AG10803 (cell line): Measurements from ENCODE around the gene ZNF12.

Experiments used
- DNase-seq: peaks from one replicate; pipeline ENCODE4 v3.0.0; 2010; ENCODE audit warnings: low read depth
- H3K4me3 ChIP-seq: 2 replicates; pipeline ENCODE4 v1.5.1; 2011; ENCODE audit warnings: mild to moderate bottlenecking, low read length, control low read depth
- TF ChIP-seq, protein P1 (sequence below): conservative IDR thresholded peaks from 2 replicates; pipeline ENCODE4 v1.5.1; 2011; ENCODE audit warnings: mild to moderate bottlenecking, low read length, control low read depth, inconsistent platforms

ZNF12 gene

DNA sequence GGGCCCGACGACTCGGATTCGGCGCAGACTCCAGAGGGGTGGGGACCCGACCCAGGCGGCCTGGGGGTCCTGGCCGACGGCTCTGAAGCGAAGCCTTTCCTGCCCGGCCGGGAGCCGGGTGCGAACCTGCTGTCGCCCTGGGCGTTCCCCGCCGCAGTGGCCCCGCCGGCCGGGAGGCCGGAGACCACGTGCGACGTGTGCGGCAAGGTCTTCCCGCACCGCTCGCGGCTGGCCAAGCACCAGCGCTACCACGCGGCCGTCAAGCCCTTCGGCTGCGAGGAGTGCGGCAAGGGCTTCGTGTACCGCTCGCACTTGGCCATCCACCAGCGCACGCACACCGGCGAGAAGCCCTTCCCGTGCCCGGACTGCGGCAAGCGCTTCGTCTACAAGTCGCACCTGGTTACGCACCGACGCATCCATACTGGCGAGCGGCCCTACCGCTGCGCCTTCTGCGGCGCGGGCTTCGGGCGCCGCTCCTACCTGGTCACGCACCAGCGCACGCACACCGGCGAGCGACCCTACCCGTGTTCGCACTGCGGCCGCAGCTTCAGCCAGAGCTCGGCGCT is 54.2 kb downstream of the ZNF12 start:
- no peak for DNase-seq
- H3K4me3 ChIP-seq: no peak overlapping the region
- TF ChIP-seq, protein P1, sequence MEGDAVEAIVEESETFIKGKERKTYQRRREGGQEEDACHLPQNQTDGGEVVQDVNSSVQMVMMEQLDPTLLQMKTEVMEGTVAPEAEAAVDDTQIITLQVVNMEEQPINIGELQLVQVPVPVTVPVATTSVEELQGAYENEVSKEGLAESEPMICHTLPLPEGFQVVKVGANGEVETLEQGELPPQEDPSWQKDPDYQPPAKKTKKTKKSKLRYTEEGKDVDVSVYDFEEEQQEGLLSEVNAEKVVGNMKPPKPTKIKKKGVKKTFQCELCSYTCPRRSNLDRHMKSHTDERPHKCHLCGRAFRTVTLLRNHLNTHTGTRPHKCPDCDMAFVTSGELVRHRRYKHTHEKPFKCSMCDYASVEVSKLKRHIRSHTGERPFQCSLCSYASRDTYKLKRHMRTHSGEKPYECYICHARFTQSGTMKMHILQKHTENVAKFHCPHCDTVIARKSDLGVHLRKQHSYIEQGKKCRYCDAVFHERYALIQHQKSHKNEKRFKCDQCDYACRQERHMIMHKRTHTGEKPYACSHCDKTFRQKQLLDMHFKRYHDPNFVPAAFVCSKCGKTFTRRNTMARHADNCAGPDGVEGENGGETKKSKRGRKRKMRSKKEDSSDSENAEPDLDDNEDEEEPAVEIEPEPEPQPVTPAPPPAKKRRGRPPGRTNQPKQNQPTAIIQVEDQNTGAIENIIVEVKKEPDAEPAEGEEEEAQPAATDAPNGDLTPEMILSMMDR: no peak

DNA sequence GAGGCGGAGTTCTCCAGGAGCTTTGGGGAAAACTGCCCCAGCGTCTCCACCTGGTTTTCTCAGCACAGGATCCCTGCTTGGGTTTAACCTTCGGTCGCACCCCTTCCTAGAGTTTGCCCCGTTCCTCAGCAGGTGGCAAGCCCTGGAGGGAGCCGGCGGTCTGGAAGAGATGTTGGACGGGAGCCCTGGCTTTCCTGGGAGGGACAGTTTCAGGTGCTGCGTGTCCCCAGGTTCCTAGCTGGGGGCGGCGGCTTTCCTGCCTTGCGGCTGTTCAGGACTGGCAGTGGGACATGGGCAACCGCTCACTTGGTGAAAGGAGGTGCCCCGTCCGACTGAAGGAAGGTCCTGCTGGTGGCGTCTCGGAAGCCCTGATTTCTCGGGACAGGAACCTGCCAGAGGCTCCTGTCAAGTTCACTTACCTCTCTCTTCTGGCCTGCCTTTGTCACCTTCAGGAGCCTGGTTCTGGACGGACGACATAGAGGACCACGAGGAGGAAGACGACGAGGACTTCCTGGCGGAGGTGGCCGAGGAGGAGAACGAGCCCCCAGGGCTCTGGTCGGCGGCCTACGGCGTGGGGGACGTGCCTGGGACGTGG is 54.8 kb downstream of the ZNF12 start:
- TF ChIP-seq, protein P1: no peak
- no peak overlapping the region for H3K4me3 ChIP-seq

DNA sequence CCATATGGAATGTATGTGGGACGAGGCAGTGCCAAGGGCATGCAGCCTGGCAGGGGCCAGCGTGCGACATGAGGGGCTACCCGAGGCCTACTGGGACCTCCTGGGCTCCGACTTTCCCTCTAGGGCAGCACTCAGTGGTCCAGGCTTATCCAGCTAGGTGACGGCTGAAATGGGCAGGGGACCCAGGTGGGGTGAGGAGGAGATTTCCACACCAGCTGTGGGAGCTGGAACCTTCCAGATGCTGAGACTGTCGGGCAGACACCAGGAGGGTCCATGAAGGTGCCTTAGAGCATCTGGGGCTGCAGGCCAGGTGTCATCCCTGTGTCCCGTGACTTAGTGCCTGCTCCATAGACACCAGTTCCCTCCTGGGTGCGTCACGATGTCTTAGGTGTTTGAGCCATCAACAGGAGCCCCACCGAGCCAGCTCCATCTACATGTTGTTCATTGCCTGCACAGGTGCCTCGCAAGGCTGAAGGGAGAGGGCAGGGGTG is 56.2 kb downstream of the ZNF12 start:
- no peak for DNase-seq
- no peak overlapping the region for H3K4me3 ChIP-seq
- TF ChIP-seq, protein P1: no peak

More for the DNA sequence above, 54.8 kb downstream of the ZNF12 start:
- DNase-seq: no peak

DNA sequence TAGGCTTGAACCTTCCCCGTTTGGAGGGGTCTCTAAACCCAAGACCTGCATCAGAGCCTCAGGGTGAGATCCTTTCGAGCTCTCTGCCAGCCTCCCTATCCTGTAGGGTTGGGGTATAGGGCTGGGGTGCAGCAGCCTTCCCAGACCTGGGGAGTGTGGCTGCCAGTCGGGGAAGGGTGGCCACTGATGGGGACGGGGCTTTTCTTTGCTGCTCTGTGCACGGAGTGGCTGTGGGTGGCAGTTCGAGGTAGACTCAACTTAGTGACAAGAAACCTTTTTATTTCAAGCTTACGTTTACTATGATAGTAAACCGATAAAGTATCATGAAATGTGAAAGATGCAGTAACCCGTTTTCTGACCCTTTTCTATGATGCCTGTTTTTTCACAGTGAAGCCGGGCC is 56.7 kb downstream of the ZNF12 start:
- no peak for DNase-seq
- TF ChIP-seq, protein P1: no peak
- H3K4me3 ChIP-seq: no peak overlapping the region

DNA sequence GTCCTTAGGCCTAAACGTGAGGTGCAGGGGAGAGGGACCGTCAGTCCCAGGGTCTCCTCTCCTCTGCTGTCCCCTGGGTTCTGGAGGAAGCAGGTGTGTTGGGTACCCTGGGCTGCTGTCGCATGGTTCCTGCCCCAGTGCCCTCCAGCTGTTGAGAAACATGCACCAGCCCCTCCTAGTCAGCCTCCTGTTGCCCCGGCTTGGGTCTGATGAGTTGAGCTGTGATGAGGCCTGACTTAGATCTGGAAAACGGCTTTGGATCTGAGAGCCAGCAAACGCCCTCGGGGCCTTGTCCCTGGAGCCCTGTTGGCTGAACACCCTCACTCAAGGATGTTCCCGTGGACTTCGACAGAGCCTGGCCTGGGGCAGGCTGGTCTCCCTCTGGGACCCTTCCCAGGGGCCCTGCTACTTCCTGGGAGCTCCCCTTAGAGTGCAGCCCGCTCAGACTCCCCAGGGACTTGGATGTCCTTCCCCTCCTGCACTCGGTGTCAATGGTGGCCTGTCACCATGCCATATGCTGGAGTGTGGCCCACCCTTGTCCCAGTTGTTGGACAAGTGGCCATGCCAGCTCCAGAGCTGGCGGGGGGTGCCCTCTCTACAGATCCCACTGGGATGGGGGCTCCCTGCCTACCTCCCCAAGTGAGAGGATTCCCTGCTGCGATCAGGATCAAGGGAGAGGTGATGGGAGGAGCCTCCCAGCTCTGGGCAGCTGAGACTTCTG is 57.3 kb downstream of the ZNF12 start:
- H3K4me3 ChIP-seq: no peak overlapping the region
- DNase-seq: no peak
- TF ChIP-seq, protein P1: no peak

DNA sequence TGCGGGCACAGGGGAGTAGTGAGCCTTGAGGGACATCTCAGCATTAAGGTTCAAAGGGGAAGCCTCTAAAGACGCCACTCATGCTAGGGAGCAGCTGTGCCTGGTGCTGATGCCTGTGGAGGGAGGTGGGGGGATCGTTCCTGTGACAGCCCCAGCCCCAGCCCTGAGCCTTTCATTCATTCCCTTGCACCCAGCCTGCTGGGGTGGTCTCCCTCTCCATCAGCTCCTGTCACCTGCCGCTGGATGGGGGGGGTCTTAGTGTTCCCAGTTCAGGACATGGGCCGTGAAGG is 58.0 kb downstream of the ZNF12 start:
- TF ChIP-seq, protein P1: no peak
- no peak overlapping the region for H3K4me3 ChIP-seq
- no peak for DNase-seq
